Testis (tissue), 2 donors: ENCODE results near the gene TRAF6.

Experiments used
- CTCF ChIP-seq, 3 experiments: fragments of 450-650 bp in 2 of 3; fragments of 200-600 bp in 1 of 3; sonication (generic) in 1 of 3; IDR thresholded peaks; one replicate each; pipeline ENCODE4 v1.5.1; 2016 to 2019; ENCODE audit warnings: antibody characterized with exemption in 3 of 3, mild to moderate bottlenecking in 2 of 3, moderate library complexity in 1 of 3
- POLR2A ChIP-seq: fragments of 450-650 bp; IDR thresholded peaks from one replicate; pipeline ENCODE4 v1.6.1; 2017; ENCODE audit warnings: antibody characterized with exemption, mild to moderate bottlenecking, moderate library complexity

DNA sequence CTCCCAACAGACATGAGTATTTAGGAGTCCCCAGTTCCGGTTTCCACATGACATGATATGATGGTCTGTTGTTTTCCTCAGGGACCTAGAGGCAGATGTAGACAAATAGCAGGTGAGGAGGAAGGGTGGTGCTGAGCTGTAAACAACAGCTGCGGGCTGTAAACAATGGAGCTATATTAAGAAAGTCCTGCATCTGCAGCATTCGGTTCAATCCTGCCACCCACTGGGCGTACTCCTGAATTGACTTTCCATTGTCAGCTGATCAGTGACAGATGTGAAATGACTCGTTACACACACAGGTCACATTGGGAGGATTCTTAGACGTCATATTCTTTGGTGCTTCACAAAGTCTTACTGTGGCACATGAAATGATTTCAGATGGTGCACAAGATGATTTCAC, 30.9 kb upstream of the TRAF6 start:
- no peak for TF ChIP-seq POLR2A
- TF ChIP-seq CTCF (IDR thresholded peaks at IDR 0.05), result peak; percentile 13 to 40 (median 39)
